Left lung (tissue), 10 donors: Measurements from ENCODE around the gene LIN7B. TPM values are rescaled to one million over a fixed set of nuclear protein-coding genes. Genes with fewer than 3 reads are reported as not detected.
A peak's percentile ranks its signal among the peaks of the same experiment; 100 is the strongest.

Experiments used
- ATAC-seq: fragments of 200-7000 bp; cut with Tn5 transposase; one replicate; pipeline ENCODE4 v1.9.1; 2020; ENCODE audit warnings: moderate library complexity
- DNase-seq, 4 donors: peaks; one replicate each; pipeline ENCODE4 v3.0.0-alpha.2; 2013 to 2020
- H3K27ac ChIP-seq, 2 donors: fragments of 200-600 bp; sonication (generic) in 1 of 2; one replicate each; pipeline versions ENCODE4 v1.5.0 to v1.8.0; 2020 to 2021
- H3K27me3 ChIP-seq, 2 donors: fragments of 200-600 bp; sonication (generic) in 1 of 2; one replicate each; pipeline versions ENCODE4 v1.5.0 to v1.8.0; 2020 to 2021
- H3K36me3 ChIP-seq, 2 donors: fragments of 200-600 bp; sonication (generic) in 1 of 2; one replicate each; pipeline versions ENCODE4 v1.5.0 to v1.8.0; 2020 to 2021
- H3K4me1 ChIP-seq, 2 donors: fragments of 200-600 bp; one replicate each; pipeline ENCODE4 v1.8.0; 2021
- H3K4me3 ChIP-seq, 2 donors: fragments of 200-600 bp; sonication (generic) in 1 of 2; one replicate each; pipeline versions ENCODE4 v1.5.0 to v1.8.0; 2020 to 2021; ENCODE audit warnings: mild to moderate bottlenecking in 1 of 2
- H3K9me3 ChIP-seq, 2 donors: fragments of 200-600 bp; sonication (generic) in 1 of 2; one replicate each; pipeline versions ENCODE4 v1.5.0 to v1.8.0; 2020 to 2021
- CTCF ChIP-seq, 2 donors: fragments of 200-600 bp; sonication (generic) in 1 of 2; IDR thresholded peaks; one replicate each; pipeline versions ENCODE4 v1.5.0 to v1.8.0; 2021; ENCODE audit warnings: antibody characterized with exemption in 2 of 2
- intact Hi-C, 2 donors: fragments of 100-400 bp; cut with DNase I; formaldehyde crosslinking; loops; one replicate each; pipeline versions ENCODE4 v1.11.2 to v1.14.2; 2022
- polyA plus RNA-seq, 6 donors: library from polyadenylated mRNA; unstranded; fragments of 120-200 nt; gene quantifications; one replicate each; pipeline ENCODE4 v1.2.1, GENCODE V29; 2013; ENCODE audit not compliant: insufficient read length in 6 of 6
- total RNA-seq, 2 donors: library from RNA; stranded (reverse); fragmentation: NEBNext Ultra II Directional; extraction: Animal tissue kit (Norgen Biotek cat#: 25700); gene quantifications; one replicate each; pipeline ENCODE4 v1.2.1, GENCODE V29; 2021
- donor health status: DM: no; HTN: yes; CAD: no.
- donor health status: DM: no; HTN: no; CAD: no.

The LIN7B gene
- total and polyA plus RNA-seq, 8 donors: 6.5 to 12.5 (median 8.1) TPM

GRCh38 chr19:49111218-49111998 lies 2.8 kb upstream of the LIN7B start:
- no peak for DNase-seq
- no peak overlapping the region for H3K27ac ChIP-seq
- intact Hi-C loops: no loop called here
- no peak for TF ChIP-seq CTCF (IDR thresholded peaks at IDR 0.05)
- peaks cover 4 to 28% of the 10 kb centered on the region in 2 donors for H3K4me1 ChIP-seq
- H3K36me3 ChIP-seq: peaks cover 0 to 30% of the 10 kb centered on the region in 2 donors
- ATAC-seq: no peak
- H3K27me3 ChIP-seq: no peaks in the 10 kb centered on the region
- no peaks in the 10 kb centered on the region for H3K9me3 ChIP-seq
- H3K4me3 ChIP-seq: no peak overlapping the region

- peak; percentile 7 for ATAC-seq
- no peaks in the 10 kb centered on the region for H3K36me3 ChIP-seq
- H3K27me3 ChIP-seq: peaks cover 0 to 9% of the 10 kb centered on the region in 2 donors
- intact Hi-C loops: no loop called here
- TF ChIP-seq CTCF (IDR thresholded peaks at IDR 0.05): no peak
- H3K9me3 ChIP-seq: no peaks in the 10 kb centered on the region
- H3K4me1 ChIP-seq: peaks cover 14 to 55% of the 10 kb centered on the region in 2 donors
- H3K27ac ChIP-seq: peak overlapping the region; percentile 67 to 72
- peak overlapping the region; percentile 84 to 87 for H3K4me3 ChIP-seq
- DNase-seq: peak; percentile 61 to 88 (median 71)
Observed at GRCh38 chr19:49114630-49115363, 627 bp downstream of the LIN7B start.

- no peak for TF ChIP-seq CTCF (IDR thresholded peaks at IDR 0.05)
- no peak overlapping the region for H3K27ac ChIP-seq
- peaks cover 7 to 26% of the 10 kb centered on the region in 2 donors for H3K27me3 ChIP-seq
- no peaks in the 10 kb centered on the region for H3K9me3 ChIP-seq
- no peaks in the 10 kb centered on the region for H3K36me3 ChIP-seq
- no peak for ATAC-seq
- H3K4me3 ChIP-seq: no peak overlapping the region
- intact Hi-C loops: no loop called here
- H3K4me1 ChIP-seq: peaks cover 18 to 63% of the 10 kb centered on the region in 2 donors
- peak in 1 of 4 donors; percentile 51 for DNase-seq
Observed at GRCh38 chr19:49116544-49116943, 2.4 kb downstream of the LIN7B start.

GRCh38 chr19:49117677-49118564 lies 3.8 kb downstream of the LIN7B start:
- peaks cover 18 to 63% of the 10 kb centered on the region in 2 donors for H3K4me1 ChIP-seq
- peak overlapping the region; percentile 55 to 65 for H3K4me3 ChIP-seq
- peak overlapping the region; percentile 93 to 95 for H3K27ac ChIP-seq
- ATAC-seq (no peak), DNase-seq (no peak)
- H3K27me3 ChIP-seq: peaks cover 7 to 31% of the 10 kb centered on the region in 2 donors
- intact Hi-C loops: no loop called here
- TF ChIP-seq CTCF (IDR thresholded peaks at IDR 0.05): no peak
- H3K36me3 ChIP-seq: no peaks in the 10 kb centered on the region
- no peaks in the 10 kb centered on the region for H3K9me3 ChIP-seq
